NCI-H748 (cell line): ENCODE data around the gene TRAF3IP3.

Experiments used
- DNase-seq: peaks from one replicate; lab custom pipeline; 2025; ENCODE audit not compliant: unreplicated experiment; lab: John Stamatoyannopoulos, UW

The TRAF3IP3 gene

DNA sequence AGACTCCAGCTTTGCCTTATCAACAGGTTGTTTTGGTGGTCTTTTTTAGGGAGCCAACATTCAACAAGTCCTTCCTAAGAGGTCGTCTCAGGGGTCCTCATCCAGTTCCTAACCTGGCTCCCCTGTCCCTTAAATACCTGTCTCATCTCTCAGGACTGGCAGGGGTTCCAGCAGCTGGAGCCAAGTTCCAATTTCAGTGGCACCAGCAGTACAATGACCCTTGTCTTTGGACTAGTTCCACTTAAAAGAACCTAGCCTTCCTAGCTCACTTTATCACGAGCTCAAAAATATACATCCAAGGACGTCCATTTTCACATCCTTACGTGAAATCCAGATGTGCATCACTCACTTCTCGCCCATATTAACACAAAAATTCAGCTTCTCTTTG is 18.7 kb upstream of the TRAF3IP3 start:
- DNase-seq, result no peak

DNA sequence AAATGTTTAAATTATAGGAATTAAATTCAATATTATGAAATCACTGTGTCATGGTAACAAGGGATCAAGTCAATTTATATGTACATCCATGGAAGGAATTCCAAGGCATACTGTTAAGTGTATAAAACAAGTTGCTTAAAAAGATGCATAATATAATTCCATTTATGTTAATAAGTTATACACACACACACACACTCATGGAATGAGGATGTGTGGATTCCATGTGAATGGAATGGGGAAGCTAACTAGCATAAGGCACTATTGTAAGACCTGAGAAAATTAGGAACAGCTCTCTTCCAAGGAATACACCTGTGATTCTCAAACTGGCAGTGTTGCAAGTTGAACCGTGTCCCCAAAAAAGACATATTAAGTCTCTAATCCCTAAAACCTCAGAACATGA is 17.6 kb upstream of the TRAF3IP3 start:
- DNase-seq, result no peak

DNA sequence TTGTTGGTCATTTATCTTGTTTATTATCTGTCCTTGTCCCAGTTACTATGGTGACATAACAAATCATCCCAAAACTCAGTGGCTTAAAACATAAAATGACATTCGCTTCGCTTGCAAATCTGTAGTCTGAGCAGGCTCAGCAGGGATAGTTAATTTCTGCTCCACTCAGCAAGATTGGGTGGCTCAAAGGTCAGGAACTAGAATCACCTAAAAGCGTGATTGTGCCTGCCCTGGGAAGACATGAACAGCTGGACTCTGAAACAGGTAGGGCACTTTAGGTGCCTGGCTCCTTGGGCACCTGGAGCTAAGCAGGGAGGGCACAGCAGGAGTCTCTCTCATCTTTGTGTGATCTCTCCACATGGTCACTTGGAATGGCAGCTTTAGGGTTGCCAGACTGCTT is 14.7 kb upstream of the TRAF3IP3 start:
- no peak for DNase-seq

- DNase-seq, result no peak
Measured at GRCh38 chr1:209741889-209742288, 14.0 kb upstream of the TRAF3IP3 start.

DNA sequence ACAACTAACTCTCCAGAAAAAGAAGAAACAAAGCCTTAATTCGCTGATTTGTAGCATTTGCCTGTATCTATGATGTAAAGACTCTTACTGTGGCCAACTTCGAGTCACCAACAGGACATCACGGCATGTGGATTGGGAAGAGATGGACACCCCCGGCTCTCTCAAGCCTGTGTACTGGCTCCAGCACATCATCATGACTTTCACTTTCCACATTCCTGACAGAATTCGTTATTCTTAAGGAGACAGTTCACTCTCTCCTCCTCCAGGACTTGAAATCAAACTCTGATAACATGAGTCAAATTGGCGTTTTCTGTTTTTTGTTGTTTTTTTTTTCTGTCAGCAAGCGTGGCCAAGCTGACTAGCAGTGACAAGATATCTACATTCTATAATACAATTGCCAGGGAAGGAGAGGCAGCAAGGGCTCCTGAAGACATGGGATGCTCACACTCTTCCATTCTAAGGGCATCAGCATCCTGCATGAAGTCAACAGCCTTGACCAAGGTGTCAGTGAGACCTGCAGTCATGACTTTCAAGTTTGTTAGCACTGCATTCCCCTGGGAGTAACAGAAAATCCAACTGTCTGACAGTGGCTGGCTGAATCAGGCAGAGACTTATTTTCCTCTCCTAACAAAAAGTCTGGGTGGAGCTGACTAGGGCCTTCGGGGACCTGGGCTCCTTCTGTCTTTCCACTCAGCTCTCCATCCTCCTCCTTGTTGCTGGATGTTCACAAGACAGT is 13.3 kb upstream of the TRAF3IP3 start:
- DNase-seq, result no peak

DNA sequence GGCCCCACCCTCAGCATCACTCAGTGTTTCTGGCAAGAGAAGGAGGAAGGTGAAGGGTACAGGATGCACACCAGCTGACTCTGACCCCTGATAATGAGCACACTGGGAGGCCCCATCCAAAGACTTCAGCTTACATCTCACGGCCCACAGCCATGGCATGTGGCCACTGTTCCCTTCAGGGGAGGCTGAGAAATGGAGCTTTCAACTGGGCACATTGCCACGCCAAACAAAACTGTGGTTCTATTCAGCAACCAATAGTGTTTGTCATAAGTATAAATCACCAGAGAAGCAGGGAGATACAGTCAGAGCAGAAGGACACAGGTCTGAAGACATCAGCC is 12.7 kb upstream of the TRAF3IP3 start:
- DNase-seq, result no peak

GRCh38 chr1:209746451-209747165 is 9.2 kb upstream of the TRAF3IP3 start:
- no peak for DNase-seq

DNA sequence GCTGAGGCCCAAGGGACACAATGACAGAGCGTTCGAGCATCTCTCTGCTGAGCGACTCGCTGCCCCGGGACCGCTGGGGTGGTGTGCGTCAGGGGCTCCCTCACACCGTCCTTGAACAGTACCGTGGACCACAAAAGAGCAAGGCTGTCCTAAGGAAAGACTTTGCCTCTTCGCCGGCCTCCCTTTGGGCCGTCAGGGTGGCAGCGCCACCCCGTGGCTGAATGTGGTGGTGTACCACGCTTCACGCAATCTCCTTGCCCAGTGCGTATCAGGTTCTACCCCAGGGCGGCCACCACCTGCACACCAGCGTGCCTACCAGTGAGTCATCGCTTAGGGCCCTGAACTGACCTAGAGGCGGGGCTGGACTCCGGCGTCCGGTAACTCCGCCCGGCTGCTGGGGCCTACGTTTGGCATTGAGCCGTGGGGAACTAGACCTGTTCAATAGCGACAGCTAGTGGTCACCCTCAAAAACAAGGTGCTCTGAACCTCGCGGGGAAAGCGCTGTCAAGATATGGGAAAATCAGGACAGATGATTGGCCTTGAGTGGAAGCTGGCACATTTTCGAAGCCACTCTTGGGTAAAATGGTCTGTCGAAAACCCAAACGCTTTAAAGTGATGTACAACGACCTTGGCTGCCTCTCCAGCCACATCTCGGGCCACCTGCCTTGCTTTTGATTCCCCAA is 8.1 kb upstream of the TRAF3IP3 start:
- no peak for DNase-seq

GRCh38 chr1:209748620-209749019 is 7.2 kb upstream of the TRAF3IP3 start:
- no peak for DNase-seq

DNA sequence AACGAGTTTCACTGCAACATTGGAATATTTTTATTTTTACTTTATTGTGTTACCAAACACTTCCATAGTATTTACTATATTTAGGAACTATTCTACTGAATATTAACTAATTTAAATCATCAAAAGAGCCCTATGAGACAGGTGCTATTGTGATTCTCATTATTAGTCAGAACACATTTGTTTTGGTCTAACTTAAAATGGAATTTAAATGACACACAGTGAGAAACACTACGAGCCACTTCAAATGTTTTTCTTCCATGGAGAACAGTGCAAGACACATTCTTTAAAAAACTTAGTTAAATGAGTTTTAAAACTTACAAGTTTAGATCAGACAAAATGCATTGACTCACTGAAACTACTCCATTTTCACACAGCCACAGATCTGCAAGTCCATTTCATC is 6.6 kb upstream of the TRAF3IP3 start:
- DNase-seq, result no peak

DNA sequence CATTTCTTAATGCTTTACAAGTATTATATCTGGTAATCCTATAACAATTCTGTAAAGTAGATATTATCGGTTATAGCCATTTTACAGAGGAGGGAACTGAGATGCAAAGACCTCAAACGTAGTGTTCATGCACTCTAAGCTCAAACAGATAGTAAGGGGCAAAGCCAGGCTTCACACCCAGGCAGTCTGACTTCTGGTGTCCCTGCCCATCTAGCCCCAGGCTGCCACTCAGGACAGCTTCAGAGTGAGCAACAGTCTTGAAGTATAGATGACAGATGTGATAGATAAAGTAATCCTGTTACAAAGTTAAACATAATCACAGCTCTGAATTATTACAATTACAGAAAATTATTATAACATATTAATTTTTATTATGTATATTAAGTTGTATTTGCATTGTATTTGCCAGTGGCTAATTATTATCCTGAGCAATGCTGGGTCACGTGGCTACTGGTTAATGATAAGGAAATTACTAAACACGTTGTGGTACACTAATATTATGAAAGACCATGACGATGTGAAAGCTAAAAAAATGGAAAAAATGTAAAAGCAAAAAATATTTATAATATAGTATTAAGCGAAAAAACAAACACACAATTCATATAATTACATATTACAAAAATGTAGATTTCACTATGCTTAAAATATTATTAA is 6.1 kb upstream of the TRAF3IP3 start:
- DNase-seq, result no peak

- no peak for DNase-seq
Measured at GRCh38 chr1:209751627-209752231, 4.1 kb upstream of the TRAF3IP3 start.

DNA sequence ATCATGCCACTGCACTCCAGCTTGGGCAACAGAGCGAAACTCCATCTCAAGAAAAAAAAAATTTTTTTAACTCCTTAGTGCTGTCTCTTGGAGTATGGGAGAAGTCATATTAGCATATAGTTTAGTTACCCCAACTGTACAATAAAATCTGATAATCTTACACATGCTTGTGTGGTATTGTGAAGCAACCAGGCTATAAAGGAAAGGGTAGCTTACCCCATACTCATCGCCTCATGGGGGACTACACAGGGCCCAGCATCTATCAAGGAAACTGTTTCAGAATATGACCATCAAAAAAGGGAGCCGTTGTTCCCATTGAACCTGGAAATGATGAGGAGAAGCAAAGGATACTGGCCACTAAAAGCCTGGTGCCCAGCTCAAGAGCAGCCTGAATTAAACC is 3.0 kb upstream of the TRAF3IP3 start:
- DNase-seq, result no peak

DNA sequence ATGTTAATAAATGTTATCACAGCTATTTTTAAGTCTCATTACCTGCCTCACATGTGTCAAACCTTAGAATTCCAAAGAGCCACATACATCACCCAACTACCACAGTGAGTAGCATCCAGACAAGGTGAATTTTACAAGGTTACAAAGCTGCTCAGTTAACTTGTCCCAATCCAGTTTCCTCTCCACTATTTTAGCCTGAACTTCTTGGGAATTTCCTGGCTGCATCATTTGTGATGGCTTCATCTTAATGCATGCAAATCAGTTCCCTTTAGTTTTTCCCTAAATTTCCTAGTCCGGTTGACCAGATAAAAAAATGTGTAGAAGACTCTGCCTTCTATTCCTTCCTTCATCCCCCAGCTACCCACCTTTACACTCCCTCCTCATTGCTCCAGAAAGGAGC is 597 bp upstream of the TRAF3IP3 start:
- DNase-seq, result no peak

DNA sequence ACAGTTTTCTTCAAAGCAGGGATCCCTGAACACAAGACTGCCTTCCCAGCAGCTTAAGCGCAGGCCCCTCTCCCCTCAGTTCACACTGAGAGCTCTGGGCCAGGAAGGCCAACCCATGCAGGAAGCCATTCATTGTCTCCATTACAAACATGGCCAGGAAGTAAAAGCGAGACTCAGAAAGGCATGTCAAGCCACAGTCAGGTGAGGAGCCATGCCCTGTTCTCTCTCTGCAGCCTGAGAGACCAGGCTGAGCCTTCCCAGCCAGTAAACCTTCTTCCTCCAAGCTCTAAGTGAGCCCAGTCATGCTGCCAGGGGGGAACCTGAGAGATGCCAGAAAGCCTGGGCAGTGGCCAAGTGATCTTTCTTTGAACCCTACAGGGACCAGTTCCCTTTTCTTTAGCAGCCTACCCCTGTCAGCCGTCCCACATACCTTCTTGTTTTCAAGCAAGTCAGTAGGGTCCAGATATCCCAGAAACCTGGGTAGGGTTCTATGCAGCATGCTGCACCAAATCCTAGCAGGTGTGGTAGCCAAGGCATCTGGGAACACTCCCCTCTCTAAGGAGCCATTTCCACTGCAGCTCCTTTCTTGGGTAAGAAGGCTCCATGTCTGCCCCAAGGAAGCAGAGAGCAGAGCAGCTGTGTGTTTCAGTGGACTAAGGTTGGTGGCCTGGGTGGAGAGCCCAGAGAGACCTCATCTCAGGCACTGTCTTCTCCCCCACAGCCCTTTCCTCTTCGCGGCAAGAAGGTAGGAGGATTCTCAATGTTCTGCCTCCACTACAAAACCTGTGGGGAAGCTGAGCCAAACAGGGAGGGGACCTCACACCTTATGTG is 977 bp downstream of the TRAF3IP3 start:
- no peak for DNase-seq

- DNase-seq, result no peak
Measured at GRCh38 chr1:209758400-209758799, 2.5 kb downstream of the TRAF3IP3 start.

- DNase-seq, result no peak
Measured at GRCh38 chr1:209759829-209760359, 4.0 kb downstream of the TRAF3IP3 start.

DNA sequence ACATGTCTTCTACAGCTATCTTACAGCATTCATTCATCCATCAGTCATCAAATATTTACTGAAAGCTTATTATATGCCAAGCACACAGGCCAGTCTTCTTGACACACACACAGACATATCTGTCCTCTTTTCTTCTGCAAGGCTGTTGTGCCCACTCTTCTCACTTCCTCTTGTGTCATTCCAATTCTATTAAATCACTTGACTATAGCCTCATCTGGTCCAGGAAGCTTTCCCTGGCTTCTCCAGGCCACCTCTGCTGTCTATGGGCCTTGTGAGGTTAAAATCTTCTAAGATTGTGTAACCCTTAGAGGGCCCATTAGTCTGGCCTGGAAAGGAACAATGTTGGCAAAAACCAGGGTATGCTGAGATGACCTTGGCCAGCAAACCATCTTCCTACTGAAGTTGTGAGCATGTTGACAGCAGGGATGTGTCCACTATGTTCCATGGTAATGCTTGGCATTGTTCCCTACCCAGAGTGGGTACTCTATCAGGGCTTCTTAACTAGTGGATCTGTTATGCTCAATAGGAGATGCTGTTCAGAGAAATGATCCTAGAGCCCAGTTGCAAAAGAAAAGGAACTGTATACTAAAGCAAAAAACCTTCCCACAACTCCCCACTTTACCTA is 5.3 kb downstream of the TRAF3IP3 start:
- DNase-seq, result no peak

GRCh38 chr1:209766051-209766450 is 10.2 kb downstream of the TRAF3IP3 start:
- no peak for DNase-seq

DNA sequence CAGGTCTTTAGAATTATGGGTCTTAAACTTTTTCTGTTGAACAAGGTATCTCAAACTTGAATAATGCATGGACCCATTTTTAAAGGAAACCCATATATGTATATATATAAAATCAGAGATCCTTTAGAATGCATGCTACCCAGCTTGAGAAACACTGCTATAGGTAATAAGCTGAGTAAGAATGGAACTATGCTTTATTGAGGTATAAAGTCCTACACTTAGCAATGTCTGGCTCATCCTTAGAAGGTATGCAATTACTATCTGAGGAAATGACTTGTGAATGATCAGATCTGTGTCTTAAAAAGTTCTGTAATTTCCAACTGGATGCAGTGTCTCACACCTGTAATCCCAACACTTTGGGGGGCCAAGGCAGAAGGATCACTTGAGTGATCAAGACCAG is 11.2 kb downstream of the TRAF3IP3 start:
- no peak for DNase-seq
